Endothelial cell of hepatic sinusoid (primary cell): Measurements from ENCODE around the gene RNF227.
"Not testable (repeated sequence)": the region's sequence is repeated elsewhere in the genome, so short reads cannot be mapped to it uniquely, and the experiment has no call there.

ENCODE experiments used
- in situ Hi-C: cut with HindIII; loops from 2 replicates; pipeline ENCODE4 v1.10.0; 2017; ENCODE audit warnings: low sequenced_read_pairs

Gene RNF227

DNA sequence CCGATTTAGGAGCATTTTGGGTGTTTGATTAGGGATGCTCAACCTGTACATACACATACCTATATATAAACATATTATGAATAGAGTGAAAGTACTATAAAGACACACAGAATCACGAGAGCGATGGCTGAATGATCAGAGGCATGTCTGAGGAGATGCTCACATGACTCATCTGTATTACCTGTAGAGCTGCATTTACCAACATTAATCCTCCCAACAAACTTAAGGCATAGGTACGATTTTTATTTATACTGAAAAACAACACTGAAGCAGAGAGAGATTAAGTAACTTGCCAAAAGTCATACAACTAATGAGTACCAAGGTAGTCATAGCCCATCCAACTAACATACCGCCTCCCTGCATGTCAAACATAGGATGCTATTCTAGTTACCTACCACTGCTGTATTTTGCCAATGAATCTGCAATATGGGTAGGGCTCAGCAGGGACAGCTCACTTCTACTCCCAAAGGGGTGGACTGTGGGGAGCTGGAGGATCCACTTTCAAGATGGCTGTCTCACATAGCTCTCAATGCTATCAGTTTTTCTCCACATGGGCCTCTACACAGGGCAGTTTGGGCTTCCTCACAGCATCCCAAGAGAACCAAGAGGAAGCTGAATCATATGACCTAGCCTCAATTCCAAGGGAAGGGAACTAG is 51.0 kb downstream of the RNF227 start:
- in situ Hi-C loops = no loop called here

DNA sequence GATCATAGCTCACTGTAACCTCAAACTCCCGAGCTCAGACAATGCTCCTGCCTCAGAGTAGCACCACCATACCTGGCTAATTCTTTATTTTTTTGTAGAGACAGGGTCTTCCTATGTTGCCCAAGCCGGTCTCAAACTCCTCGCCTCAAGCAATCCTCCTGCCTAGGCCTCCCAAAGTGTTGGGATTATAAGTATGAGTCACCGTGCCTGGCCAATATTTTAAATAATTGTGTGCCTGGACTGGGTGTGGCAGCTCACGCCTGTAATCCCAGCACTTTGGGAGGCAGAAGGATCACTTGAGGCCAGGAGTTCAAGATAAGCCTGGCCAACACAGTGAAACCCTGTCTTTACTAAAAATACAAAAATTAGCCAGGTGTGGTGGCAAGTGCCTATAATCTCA is 51.7 kb downstream of the RNF227 start:
- in situ Hi-C loops = not testable (repeated sequence)
